ENCODE results near the gene ADGRD2.
"Not testable (repeated sequence)": the region's sequence is repeated elsewhere in the genome, so short reads cannot be mapped to it uniquely, and the experiment has no call there.

ADGRD2 gene

DNA sequence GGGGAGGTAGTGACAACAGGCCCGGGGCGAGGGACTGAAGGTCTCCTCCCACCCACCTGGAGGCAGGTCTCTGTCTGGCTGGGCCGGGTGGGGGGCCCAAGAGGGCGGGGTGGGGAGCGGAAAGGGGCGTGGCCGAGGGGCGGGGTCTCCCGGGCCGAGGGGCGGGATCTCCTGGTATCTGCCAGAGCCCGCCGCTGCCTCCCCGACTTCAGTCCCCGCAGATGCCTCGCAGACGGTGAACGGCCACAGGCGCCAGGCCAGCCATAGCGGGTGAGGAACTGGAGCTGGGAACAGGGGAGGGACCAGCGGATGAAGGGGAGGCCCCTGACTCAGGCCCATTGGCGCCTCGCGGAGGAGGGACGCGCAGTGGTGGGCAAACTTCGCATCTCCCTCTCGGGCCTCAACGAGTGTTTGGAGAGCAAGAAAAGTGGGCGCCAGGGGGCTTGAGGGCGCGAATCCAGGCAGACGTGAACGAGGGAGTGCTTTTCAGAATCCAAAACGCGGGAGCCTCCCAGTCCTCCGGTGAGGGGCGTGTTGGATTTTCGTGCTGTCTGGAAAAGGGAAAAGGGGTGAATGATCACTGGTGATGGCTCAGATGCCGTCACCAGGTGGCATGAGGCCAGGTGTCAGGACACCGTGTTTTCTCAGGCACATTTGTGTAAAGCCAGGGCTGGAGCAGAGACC lies at the start of gene ADGRD2:
Gene ADGRD2 (plus strand): TSS at position 211 of the 684 bp plus-strand sequence. CDS start 1,216 bp downstream, outside the sequence.
- peak; percentile 66 for DNase-seq

- DNase-seq: no peak
Measured at GRCh38 chr9:124403246-124403645, 47.0 kb upstream of the ADGRD2 start.

DNA sequence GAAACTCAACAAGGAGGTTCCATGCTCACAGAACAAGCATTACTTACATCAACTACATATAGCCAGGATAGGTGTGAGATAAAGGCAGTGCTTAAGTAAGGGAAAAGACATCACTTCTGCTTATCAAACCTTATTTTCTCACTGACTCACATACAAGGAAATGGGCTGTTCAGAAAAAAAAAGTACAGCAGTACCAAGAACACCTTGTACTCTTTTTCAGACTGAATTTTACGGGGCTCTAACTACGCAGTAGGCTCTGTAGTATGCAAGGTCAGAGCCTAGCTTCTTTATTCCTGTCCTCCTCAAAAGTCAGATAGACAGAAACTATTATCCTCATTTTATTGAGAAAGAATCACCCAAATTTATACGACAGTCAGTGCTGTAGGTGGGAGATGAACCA lies 40.8 kb upstream of the ADGRD2 start:
- no peak for DNase-seq

GRCh38 chr9:124410321-124410913 lies 39.8 kb upstream of the ADGRD2 start:
- no peak for DNase-seq

GRCh38 chr9:124411514-124412227 lies 38.6 kb upstream of the ADGRD2 start:
- no peak for DNase-seq

DNA sequence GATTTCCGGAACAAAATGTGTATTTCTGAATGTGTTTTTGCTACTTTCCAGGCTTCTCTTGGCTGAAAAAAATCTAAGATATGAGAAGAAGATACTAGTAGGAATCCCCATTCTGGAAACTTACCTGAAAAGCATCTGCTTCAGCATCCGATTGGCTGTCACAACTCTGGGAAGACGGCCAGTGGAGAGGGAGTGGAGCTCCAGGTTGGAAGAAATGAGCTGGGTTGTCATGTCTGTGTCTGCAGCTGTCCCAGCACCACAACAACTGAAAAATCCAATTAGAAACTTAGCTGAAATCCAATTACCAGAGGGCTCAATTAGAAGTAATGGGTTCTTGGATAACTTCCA lies 38.0 kb upstream of the ADGRD2 start:
- DNase-seq: no peak

DNA sequence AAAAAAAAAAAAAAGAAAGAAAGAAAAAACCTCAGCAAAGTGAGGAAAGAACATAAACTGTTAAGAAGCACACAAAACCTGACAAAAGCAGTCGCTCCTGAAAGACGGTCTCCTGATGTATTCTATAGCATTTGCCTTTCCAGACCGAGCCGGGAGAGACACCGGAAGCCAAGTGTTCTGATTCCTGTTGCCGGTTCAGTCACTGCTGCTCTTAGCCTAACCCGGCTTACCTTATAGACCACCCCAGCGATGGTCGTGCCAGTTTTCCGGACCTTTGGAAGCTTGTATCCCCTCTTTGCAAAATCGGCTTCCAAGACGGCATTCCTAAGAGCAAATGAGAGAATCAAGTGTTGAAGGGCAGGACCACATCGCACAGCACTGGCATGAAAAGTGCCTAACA lies 35.6 kb upstream of the ADGRD2 start:
- DNase-seq: no peak

DNA sequence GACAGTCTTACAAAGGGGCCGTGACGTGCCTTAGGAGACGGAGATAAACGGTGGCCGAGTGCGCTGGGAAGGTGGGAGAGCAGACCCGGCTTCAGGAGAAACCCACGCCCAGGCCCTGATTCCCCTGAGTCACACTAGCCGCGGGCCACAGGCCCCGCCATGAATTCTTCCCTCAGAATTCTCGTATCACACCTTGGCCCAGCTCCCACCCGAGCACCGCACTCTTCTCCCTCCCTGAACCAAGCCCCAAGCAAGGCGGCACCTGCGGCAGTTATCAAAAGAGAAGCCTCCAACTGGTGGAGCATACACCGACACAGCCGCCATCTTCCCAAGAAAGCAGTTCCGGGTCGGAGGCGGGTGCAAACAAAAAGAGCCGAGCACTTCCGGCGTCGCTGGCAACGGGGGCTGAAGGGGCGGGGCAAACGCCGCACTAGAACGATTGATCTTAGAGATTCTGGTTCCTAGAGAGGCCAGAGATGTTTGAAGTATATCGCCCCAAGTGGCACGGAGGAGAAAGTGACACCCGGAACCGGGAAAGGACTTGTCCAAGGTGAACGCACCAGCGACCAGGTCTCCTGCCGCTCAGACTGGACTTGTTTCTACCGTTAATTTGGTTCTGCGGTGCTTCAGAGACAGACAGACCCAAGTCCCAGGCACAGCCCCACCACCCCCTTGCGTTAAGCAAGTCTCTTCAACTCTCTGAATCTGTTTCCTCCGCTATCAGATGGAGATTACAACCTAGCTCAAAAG lies 35.0 kb upstream of the ADGRD2 start, which contains the start of gene PSMB7:
Gene PSMB7 (minus strand): TSS at position 341 of the 750 bp plus-strand sequence. CDS start 17 bp downstream, at position 324.
- peak; percentile 96 for DNase-seq

GRCh38 chr9:124415852-124416484 lies 34.3 kb upstream of the ADGRD2 start:
- DNase-seq: no peak

GRCh38 chr9:124419832-124420489 lies 30.3 kb upstream of the ADGRD2 start:
- DNase-seq: no peak

DNA sequence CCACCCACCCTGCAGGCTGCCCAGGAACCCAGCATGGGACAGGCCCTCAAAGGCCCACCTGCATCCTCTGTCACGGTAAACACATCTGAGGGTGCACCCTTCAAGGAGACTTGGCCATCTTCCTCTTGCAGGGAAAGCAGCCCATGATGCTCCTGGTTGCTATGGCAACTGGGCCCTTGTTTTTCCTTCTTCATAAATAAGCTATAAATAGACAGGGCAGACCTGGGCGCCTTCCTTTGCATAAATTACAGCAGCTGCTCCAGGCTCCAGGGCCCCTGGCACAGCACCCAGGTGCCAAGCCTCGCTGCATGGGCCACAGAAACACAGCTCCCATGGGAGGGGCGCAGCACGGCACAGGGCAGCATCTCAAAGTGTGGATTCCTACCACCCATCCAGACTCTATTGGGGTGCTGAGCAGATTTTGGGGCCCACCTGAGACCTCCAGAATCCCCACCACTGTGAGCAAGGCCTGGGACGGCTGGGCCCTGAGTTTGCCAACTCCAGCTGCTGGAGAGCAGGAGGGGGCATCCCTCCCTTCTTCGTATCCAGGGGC lies 29.2 kb upstream of the ADGRD2 start:
- DNase-seq: peak; percentile 94

DNA sequence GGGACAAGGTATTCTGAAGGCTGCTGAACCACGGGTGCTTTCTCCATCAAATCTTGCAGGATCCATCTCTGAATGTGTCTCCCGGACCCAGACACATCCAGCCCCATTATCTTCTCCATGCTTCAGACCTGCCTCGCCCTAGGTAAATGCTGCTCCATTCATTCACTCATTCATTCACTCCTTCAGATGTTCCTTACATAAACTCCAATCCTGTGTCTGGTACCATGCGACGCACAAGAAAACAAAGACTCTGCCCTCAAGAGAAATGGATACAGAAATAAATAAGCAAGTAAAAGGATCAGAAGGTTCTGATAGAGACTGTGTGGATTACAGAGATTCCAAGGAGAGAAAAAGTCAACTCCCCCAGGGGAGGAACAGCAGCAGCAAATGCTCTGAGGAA lies 27.1 kb upstream of the ADGRD2 start:
- no peak for DNase-seq

- no peak for DNase-seq
Measured at GRCh38 chr9:124423591-124423990, 26.7 kb upstream of the ADGRD2 start.

- not testable (repeated sequence) for DNase-seq
Measured at GRCh38 chr9:124425733-124426132, 24.5 kb upstream of the ADGRD2 start.

GRCh38 chr9:124426361-124426760 lies 23.9 kb upstream of the ADGRD2 start:
- no peak for DNase-seq

- no peak for DNase-seq
Measured at GRCh38 chr9:124427281-124427680, 23.0 kb upstream of the ADGRD2 start.

GRCh38 chr9:124428751-124429529 lies 21.3 kb upstream of the ADGRD2 start:
- no peak for DNase-seq

GRCh38 chr9:124429530-124429867 lies 20.8 kb upstream of the ADGRD2 start:
- no peak for DNase-seq

GRCh38 chr9:124436320-124436719 lies 13.9 kb upstream of the ADGRD2 start:
- DNase-seq: no peak

DNA sequence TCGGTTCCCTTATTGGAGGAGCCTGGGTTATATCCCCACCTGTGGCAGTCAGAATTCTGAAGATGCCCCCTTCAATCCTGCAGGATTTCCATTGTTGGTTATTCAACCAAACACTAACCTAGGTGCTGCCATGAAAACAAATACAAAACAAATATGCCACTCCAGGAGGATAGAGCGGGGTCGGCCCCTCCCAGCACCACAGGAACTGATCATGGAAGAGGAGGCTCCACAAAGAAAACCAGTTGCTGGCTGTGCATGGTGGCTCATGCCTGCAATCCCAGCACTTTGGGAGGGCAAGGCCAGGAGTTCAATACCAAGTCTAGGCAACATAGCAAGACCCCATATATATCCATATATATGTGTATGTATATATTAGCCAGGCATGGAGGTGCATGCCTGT lies 13.2 kb upstream of the ADGRD2 start:
- DNase-seq: no peak

GRCh38 chr9:124438091-124438490 lies 12.2 kb upstream of the ADGRD2 start:
- no peak for DNase-seq
